HG03558 (cell line): ENCODE measurements around the gene OXTR.

Source experiments
- ATAC-seq: cut with Tn5 transposase; IDR thresholded peaks from one replicate; pipeline ENCODE4 v1.9.1; 2021; ENCODE audit warnings: moderate number of reproducible peaks; ENCODE audit not compliant: unreplicated experiment; ENCODE audit errors: extremely low read depth

The OXTR gene

GRCh38 chr3:8769088-8769822, at the start of gene OXTR:
OXTR (minus strand) TSS chr3:8769613; CDS start chr3:8768187, 1,426 bp downstream.
- peak; percentile 71 for ATAC-seq

- ATAC-seq, result no peak
These were observed 48.1 kb upstream of the OXTR start for GRCh38 chr3:8817486-8817885.

- ATAC-seq, result no peak
These were observed 46.7 kb upstream of the OXTR start for GRCh38 chr3:8816106-8816505.

- ATAC-seq, result no peak
These were observed 44.0 kb upstream of the OXTR start for GRCh38 chr3:8813411-8813810.

GRCh38 chr3:8810561-8810960, 41.1 kb upstream of the OXTR start:
- no peak for ATAC-seq

- no peak for ATAC-seq
These were observed 36.4 kb upstream of the OXTR start for GRCh38 chr3:8805774-8806173.

- ATAC-seq, result no peak
These were observed 32.8 kb upstream of the OXTR start for GRCh38 chr3:8802256-8802655.

GRCh38 chr3:8800016-8800415, 30.6 kb upstream of the OXTR start:
- no peak for ATAC-seq

GRCh38 chr3:8794247-8794646, 24.8 kb upstream of the OXTR start:
- ATAC-seq, result no peak

GRCh38 chr3:8793242-8793641, 23.8 kb upstream of the OXTR start:
- ATAC-seq, result no peak

GRCh38 chr3:8790529-8790928, 21.1 kb upstream of the OXTR start:
- no peak for ATAC-seq

GRCh38 chr3:8784676-8785435, 15.4 kb upstream of the OXTR start:
- no peak for ATAC-seq

- ATAC-seq, result no peak
These were observed 10.9 kb upstream of the OXTR start for GRCh38 chr3:8780279-8780678.

- no peak for ATAC-seq
These were observed 9.1 kb upstream of the OXTR start for GRCh38 chr3:8778475-8778874.

GRCh38 chr3:8777978-8778267, 8.5 kb upstream of the OXTR start:
- no peak for ATAC-seq

GRCh38 chr3:8777201-8777977, 8.0 kb upstream of the OXTR start:
- ATAC-seq, result no peak

GRCh38 chr3:8776406-8776805, 7.0 kb upstream of the OXTR start:
- ATAC-seq, result no peak

GRCh38 chr3:8775602-8776001, 6.2 kb upstream of the OXTR start:
- ATAC-seq, result no peak

GRCh38 chr3:8775181-8775580, 5.8 kb upstream of the OXTR start:
- ATAC-seq, result no peak

- no peak for ATAC-seq
These were observed 4.6 kb upstream of the OXTR start for GRCh38 chr3:8773941-8774542.
